GM23248 (cell line): Measurements from ENCODE around the gene LPP. TPM values are rescaled to one million over a fixed set of nuclear protein-coding genes. Genes with fewer than 3 reads are reported as not detected.

Source experiments
- DNase-seq: peaks from one replicate; pipeline ENCODE4 v3.0.0-alpha.2; 2015
- H2AFZ ChIP-seq: fragments of 200-600 bp; sonication (generic); 2 replicates; pipeline ENCODE4 v1.6.1; 2016; ENCODE audit warnings: antibody characterized with exemption
- H3F3A ChIP-seq: fragments of 200-600 bp; sonication (generic); 2 replicates; pipeline ENCODE4 v1.6.1; 2016; ENCODE audit warnings: mild to moderate bottlenecking, antibody characterized with exemption, mixed run types; ENCODE audit not compliant: insufficient read depth
- H3K27ac ChIP-seq: fragments of 200-600 bp; sonication (generic); 2 replicates; pipeline ENCODE4 v1.5.1; 2016; ENCODE audit warnings: mild to moderate bottlenecking
- H3K27me3 ChIP-seq: fragments of 200-600 bp; sonication (generic); replicated peaks from 2 replicates; pipeline ENCODE4 v1.6.1; 2016; ENCODE audit warnings: mild to moderate bottlenecking; ENCODE audit not compliant: insufficient read depth
- H3K36me3 ChIP-seq: fragments of 200-600 bp; sonication (generic); 2 replicates; pipeline ENCODE4 v1.6.1; 2016; ENCODE audit warnings: low read depth, mild to moderate bottlenecking
- H3K4me1 ChIP-seq: fragments of 200-600 bp; sonication (generic); 2 replicates; pipeline ENCODE4 v1.6.1; 2016; ENCODE audit warnings: mild to moderate bottlenecking; ENCODE audit not compliant: insufficient read depth
- H3K4me2 ChIP-seq: fragments of 200-600 bp; sonication (generic); one replicate; pipeline ENCODE4 v1.6.1; 2016; ENCODE audit warnings: mild to moderate bottlenecking; ENCODE audit not compliant: unreplicated experiment
- H3K4me3 ChIP-seq: fragments of 200-600 bp; sonication (generic); 2 replicates; pipeline ENCODE4 v1.5.1; 2016; ENCODE audit warnings: mild to moderate bottlenecking
- H3K79me2 ChIP-seq: fragments of 200-600 bp; sonication (generic); 2 replicates; pipeline ENCODE4 v1.6.1; 2016; ENCODE audit warnings: mild to moderate bottlenecking; ENCODE audit not compliant: insufficient read depth
- H3K9ac ChIP-seq: fragments of 200-600 bp; sonication (generic); 2 replicates; pipeline ENCODE4 v1.6.1; 2016; ENCODE audit warnings: mild to moderate bottlenecking
- H3K9me2 ChIP-seq: fragments of 200-600 bp; sonication (generic); 2 replicates; pipeline ENCODE4 v1.6.1; 2016; ENCODE audit warnings: mixed run types, mild to moderate bottlenecking, moderate library complexity; ENCODE audit not compliant: insufficient read depth
- H3K9me3 ChIP-seq: fragments of 200-600 bp; sonication (generic); one replicate; pipeline ENCODE4 v1.6.1; 2017; ENCODE audit warnings: low read depth
- H4K20me1 ChIP-seq: fragments of 200-600 bp; sonication (generic); 2 replicates; pipeline ENCODE4 v1.6.0; 2016; ENCODE audit not compliant: insufficient read depth
- EZH2 ChIP-seq: fragments of 200-600 bp; sonication (generic); IDR thresholded peaks from 2 replicates; pipeline ENCODE4 v1.6.1; 2018; ENCODE audit warnings: antibody characterized with exemption, mild to moderate bottlenecking; ENCODE audit not compliant: insufficient read depth, poor library complexity, severe bottlenecking
- EZH2phosphoT487 ChIP-seq: fragments of 200-600 bp; sonication (generic); IDR thresholded peaks from 2 replicates; pipeline ENCODE4 v1.6.1; 2018; ENCODE audit warnings: antibody characterized with exemption, moderate library complexity, mild to moderate bottlenecking, low read depth; ENCODE audit not compliant: insufficient read depth
- WGBS, 2 experiments: methylation state at CpG; one replicate each; pipeline ENCODE4 v1.1.6; 2015 to 2017; ENCODE audit warnings: low lambda C conversion rate in 2 of 2, low coverage in 1 of 2; ENCODE audit errors: missing lambda C conversion rate in 2 of 2; 5-methylcytosine and 5-hydroxymethylcytosine counted together
- in situ Hi-C: fragments of 300-500 bp; cut with MboI; formaldehyde crosslinking; loops from 2 replicates; pipeline ENCODE4 v1.15.0; 2020
- polyA plus RNA-seq: library from polyadenylated mRNA; unstranded; fragments of >200 nt; fragmentation: Nextera tagmentation; extraction: Ambion mirVana; gene quantifications from 2 replicates; pipeline ENCODE4 v1.2.1, GENCODE V29; 2016
- total RNA-seq: library from RNA; depleted of rRNA; stranded (reverse); fragments of >200 nt; shearing (Covaris generic); gene quantifications from 2 replicates; pipeline ENCODE4 v1.2.3, GENCODE V29; 2014

Gene LPP
- total and polyA plus RNA-seq, 2 experiments from 2014 or later, result 42.8 to 61.7 TPM

- in situ Hi-C loops, result no loop called here
- Histone ChIP-seq H3K9ac (no peak overlapping the region), H4K20me1 (no peaks in the 10 kb centered on the region)
These were observed 212.2 kb downstream of the LPP start for GRCh38 chr3:188365988-188366698.

GRCh38 chr3:188367678-188368077 lies 213.7 kb downstream of the LPP start:
- no peaks in the 10 kb centered on the region for H3K9me3 ChIP-seq
- no peak overlapping the region for H3K9ac ChIP-seq
- no peak overlapping the region for H3K4me2 ChIP-seq
- peaks cover 14% of the 10 kb centered on the region; the same call in 1 of the 2 replicates for H3F3A ChIP-seq
- no peak overlapping the region for H2AFZ ChIP-seq
- no peaks in the 10 kb centered on the region for H3K9me2 ChIP-seq
- no peak overlapping the region for H3K27ac ChIP-seq
- in situ Hi-C loops, result no loop called here
- no peak overlapping the region for H3K4me3 ChIP-seq
- peaks cover 13% of the 10 kb centered on the region for H3K4me1 ChIP-seq
- H4K20me1 ChIP-seq, result no peaks in the 10 kb centered on the region
- no peak for DNase-seq
- no peaks in the 10 kb centered on the region for H3K27me3 ChIP-seq
- H3K36me3 ChIP-seq, result no peaks in the 10 kb centered on the region
- TF ChIP-seq EZH2phosphoT487 (no peak), EZH2 (no peak)
- 9 to 17% methylated on average over 1 of the region's 1 CpG for WGBS, 2 experiments
- peaks cover 65% of the 10 kb centered on the region for H3K79me2 ChIP-seq

More at GRCh38 chr3:188365988-188366698, 212.2 kb downstream of the LPP start:
- DNase-seq, result no peak
- H3K9me2 ChIP-seq, result no peaks in the 10 kb centered on the region
- 97 to 99% methylated on average over 12 of the region's 12 CpGs for WGBS, 2 experiments
- H3F3A ChIP-seq, result peaks cover 17% of the 10 kb centered on the region; the same call in 1 of the 2 replicates
- H3K36me3 ChIP-seq, result no peaks in the 10 kb centered on the region
- H3K27ac ChIP-seq, result no peak overlapping the region
- peaks cover 62% of the 10 kb centered on the region for H3K79me2 ChIP-seq
- H3K4me3 ChIP-seq, result no peak overlapping the region
- no peaks in the 10 kb centered on the region for H3K9me3 ChIP-seq
- no peak overlapping the region for H2AFZ ChIP-seq
- no peak for TF ChIP-seq EZH2
- no peak for TF ChIP-seq EZH2phosphoT487
- no peak overlapping the region for H3K4me2 ChIP-seq
- H3K27me3 ChIP-seq, result no peaks in the 10 kb centered on the region
- H3K4me1 ChIP-seq, result peaks cover 19% of the 10 kb centered on the region

DNA sequence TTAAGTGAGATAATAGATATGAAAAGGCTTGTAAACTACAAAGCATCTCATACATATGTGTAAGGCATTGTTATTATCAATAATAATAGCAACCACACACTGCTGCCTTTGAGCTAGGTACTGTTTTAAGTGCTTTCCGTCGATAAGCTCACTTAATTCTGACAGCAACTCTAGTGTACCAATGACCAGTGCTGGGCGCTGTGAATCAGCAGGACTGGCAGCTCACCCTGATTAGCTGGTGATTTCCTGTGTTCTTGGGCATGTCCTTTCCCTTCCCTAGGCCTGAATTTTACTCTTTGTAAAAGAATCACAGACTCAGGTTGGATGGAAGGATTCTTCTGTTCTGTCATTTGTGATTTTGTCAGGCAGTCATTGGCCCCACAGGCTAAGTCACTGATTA lies 215.6 kb downstream of the LPP start:
- 88 to 90% methylated on average over 3 of the region's 3 CpGs for WGBS, 2 experiments
- H3K36me3 ChIP-seq, result no peaks in the 10 kb centered on the region
- peaks cover 49% of the 10 kb centered on the region for H3K79me2 ChIP-seq
- DNase-seq, result no peak
- no peak for TF ChIP-seq EZH2
- TF ChIP-seq EZH2phosphoT487, result no peak
- no peaks in the 10 kb centered on the region for H3K27me3 ChIP-seq
- no peak overlapping the region for H3K27ac ChIP-seq
- no peak overlapping the region for H3K4me2 ChIP-seq
- in situ Hi-C loops, result no loop called here
- no peak overlapping the region for H3K9ac ChIP-seq
- H3K4me1 ChIP-seq, result peaks cover 7% of the 10 kb centered on the region; the same call in 1 of the 2 replicates
- no peaks in the 10 kb centered on the region for H3K9me2 ChIP-seq
- no peaks in the 10 kb centered on the region for H3K9me3 ChIP-seq
- H3F3A ChIP-seq, result peaks cover 5% of the 10 kb centered on the region; the same call in 1 of the 2 replicates
- no peaks in the 10 kb centered on the region for H4K20me1 ChIP-seq
- H2AFZ ChIP-seq, result no peak overlapping the region
- no peak overlapping the region for H3K4me3 ChIP-seq

GRCh38 chr3:188370081-188370830 lies 216.3 kb downstream of the LPP start:
- peaks cover 46% of the 10 kb centered on the region for H3K79me2 ChIP-seq
- H3K27ac ChIP-seq, result no peak overlapping the region
- peaks cover 5% of the 10 kb centered on the region; the same call in 1 of the 2 replicates for H3F3A ChIP-seq
- WGBS, 2 experiments, result 94% methylated on average over 15 of the region's 15 CpGs
- H4K20me1 ChIP-seq, result no peaks in the 10 kb centered on the region
- no peaks in the 10 kb centered on the region for H3K9me2 ChIP-seq
- no peak overlapping the region for H3K4me2 ChIP-seq
- in situ Hi-C loops, result no loop called here
- no peaks in the 10 kb centered on the region for H3K27me3 ChIP-seq
- H2AFZ ChIP-seq, result no peak overlapping the region
- no peaks in the 10 kb centered on the region for H3K9me3 ChIP-seq
- DNase-seq, result no peak
- H3K36me3 ChIP-seq, result no peaks in the 10 kb centered on the region
- no peak overlapping the region for H3K9ac ChIP-seq
- peaks cover 7% of the 10 kb centered on the region; the same call in 1 of the 2 replicates for H3K4me1 ChIP-seq
- TF ChIP-seq EZH2, result no peak
- TF ChIP-seq EZH2phosphoT487, result no peak
- no peak overlapping the region for H3K4me3 ChIP-seq
